Fibroblast of skin of back (primary cell): ENCODE results near the gene ZPBP2.
"Not testable (repeated sequence)": the region's sequence is repeated elsewhere in the genome, so short reads cannot be mapped to it uniquely, and the experiment has no call there.

Experiments used
- DNase-seq: peaks from one replicate; pipeline ENCODE4 v3.0.0-alpha.2; 2013

Gene ZPBP2

GRCh38 chr17:39855911-39856649 lies 11.9 kb upstream of the ZPBP2 start:
- not testable (repeated sequence) for DNase-seq

- DNase-seq, result no peak
Measured at GRCh38 chr17:39861235-39861634, 6.8 kb upstream of the ZPBP2 start.

- DNase-seq, result no peak
Measured at GRCh38 chr17:39863244-39863917, 4.6 kb upstream of the ZPBP2 start.

GRCh38 chr17:39863918-39864746 lies 3.9 kb upstream of the ZPBP2 start, which contains the start of gene IKZF3:
TSS of gene IKZF3 (minus strand) at chr17:39864312. CDS start at chr17:39864126, 186 bp downstream.
- peak; percentile 20 for DNase-seq

DNA sequence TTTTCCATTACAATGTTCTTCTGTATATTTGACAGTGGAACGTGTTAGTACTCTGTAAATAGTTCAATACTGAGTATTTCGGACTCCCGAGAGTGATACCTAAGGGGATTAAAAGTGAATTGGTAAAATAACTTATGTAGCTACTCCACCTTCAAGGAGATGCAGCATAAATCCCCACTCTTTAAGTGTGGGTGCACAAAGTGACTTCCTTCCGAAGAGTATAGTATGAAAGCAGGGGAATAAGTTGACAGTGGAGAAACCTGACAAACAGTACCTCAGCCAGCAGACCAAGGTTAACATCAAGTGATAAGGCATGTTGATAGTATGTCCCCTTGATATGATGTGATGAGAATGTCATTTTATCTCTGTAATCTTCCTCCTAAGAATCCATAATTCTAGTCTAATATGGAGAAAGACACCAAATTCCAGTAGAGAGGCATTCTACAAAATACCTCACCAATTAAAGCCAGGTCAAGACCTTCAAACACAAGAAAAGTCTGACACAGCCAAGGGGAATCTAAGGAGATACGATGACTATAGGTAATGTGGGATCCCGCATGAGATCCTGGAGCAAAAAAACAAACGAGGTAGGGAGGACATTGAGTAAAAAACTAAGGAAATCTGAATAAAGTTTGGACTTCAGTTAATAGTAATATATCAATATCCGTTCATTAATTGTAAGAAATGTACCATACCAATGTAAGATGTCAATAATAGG lies 1.8 kb upstream of the ZPBP2 start:
- DNase-seq, result no peak

DNA sequence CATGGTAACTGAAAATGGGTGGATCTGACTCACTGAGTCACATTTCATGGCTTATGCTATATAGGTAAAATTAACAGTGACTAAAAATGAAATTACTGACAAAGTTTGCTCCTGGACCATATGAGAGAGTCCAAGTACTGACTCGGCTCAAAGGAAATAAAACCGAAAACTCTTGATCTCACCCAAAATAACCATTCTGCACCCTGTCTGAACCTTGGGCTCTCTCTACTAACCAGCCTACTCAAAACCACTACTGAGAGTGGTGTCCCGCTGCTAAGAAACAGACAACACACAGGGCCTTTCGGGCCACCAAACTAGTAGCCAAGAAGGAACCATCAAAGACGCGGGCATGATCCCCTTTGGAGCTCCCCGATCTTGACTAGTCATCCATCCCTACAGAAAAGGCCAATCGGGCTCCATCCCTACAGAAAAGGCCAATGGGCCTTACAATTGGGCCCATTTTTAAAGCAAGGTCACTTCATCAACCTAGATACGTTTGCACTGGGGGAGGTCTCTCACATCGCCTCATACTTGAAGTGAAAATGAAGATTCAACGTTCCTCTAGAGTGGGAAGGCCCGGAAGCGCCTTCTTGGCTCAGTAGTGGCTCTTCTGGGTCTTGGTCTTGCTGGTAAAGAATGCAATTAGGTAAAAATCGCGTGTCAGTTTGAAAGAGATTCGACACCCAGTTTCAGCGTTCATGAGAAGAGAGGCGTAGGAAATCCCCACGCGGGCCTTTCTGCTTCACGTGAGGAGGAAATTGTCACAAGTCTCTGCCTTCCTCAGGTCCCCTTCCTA lies 720 bp upstream of the ZPBP2 start:
- DNase-seq, result no peak

GRCh38 chr17:39868554-39868942 lies 546 bp downstream of the ZPBP2 start:
- no peak for DNase-seq

DNA sequence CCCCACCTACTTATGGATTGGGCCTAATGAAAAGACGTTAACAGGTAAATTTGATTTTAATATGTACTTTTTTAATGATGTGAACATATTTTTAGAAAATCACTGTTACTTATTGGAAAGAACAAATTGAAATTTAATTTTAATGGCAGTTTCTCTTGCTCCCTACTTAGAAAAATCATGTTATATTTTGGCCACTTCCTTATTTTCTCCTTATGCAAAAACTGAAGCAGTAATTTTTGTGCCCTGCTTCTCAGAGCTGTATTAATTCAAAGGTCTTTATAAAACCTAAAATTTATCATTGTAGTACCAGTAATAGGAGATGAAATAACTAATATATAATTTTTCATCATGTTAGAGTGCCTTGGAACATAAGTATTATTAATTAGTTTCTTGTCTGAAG lies 2.8 kb downstream of the ZPBP2 start:
- DNase-seq, result no peak

DNA sequence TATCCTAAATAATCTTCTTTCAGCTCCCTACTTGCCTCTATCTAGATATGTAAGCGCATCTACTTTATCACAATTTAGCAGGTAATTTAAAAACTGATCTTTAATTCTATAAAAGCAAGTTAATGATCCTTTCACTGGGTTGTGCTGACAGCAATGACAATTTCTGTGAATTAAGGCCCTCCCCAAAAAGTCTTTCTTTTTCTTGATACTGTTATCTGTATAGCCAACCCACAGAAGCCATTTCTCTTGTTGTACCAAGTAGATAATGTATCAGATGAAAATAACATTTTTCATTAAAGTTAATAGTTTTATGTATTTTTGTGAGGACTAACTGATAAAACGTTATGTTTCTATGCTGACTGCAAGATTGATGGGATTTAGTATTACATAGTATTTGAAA lies 3.8 kb downstream of the ZPBP2 start:
- DNase-seq, result no peak

GRCh38 chr17:39872751-39873150 lies 4.7 kb downstream of the ZPBP2 start:
- peak; percentile 40 for DNase-seq

- not testable (repeated sequence) for DNase-seq
Measured at GRCh38 chr17:39886102-39886501, 18.1 kb downstream of the ZPBP2 start.

DNA sequence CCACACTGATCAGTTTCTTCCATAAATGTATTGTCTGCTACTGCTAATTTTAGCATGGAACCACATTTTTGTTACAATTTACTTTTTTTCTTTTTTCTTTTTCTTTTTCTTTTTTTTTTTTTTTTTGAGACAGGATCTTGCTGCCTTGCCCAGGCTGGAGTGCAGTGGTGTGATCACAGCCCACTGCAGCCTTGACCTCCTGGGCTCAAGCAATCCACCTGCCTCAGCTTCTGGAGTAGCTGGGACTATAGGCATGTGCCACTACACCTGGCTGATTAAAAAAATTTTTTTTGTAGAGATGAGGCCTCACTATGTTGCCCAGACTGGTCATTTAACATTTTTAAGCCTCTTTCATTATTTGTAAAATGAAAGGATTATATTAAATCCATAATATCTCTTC lies 19.1 kb downstream of the ZPBP2 start:
- DNase-seq, result no peak

GRCh38 chr17:39889200-39889599 lies 21.2 kb downstream of the ZPBP2 start:
- DNase-seq, result no peak

GRCh38 chr17:39894681-39895376 lies 26.8 kb downstream of the ZPBP2 start:
- no peak for DNase-seq

DNA sequence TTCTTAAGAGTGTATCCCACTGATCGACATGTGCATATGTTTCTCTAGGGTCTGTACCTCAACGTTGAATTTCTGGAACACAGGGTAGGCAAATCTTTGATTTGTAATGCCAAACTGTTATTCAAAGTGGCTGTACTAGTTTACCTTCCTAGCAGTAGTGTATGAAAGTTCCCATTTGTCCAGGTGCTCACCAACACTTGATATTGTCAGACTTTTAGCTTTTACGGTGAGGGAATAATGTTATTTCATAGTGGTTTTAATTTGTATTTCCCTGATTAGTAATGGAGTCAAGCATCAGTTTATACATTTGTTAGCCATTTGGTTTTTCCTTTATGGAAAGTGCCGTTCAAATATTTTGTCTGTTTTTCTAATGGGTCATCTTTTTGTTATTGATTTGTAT lies 30.1 kb downstream of the ZPBP2 start:
- DNase-seq, result no peak

GRCh38 chr17:39899215-39899614 lies 31.2 kb downstream of the ZPBP2 start:
- no peak for DNase-seq

GRCh38 chr17:39902027-39902426 lies 34.0 kb downstream of the ZPBP2 start:
- DNase-seq, result not testable (repeated sequence)

- DNase-seq, result peak; percentile 56
Measured at GRCh38 chr17:39903158-39903884, 35.3 kb downstream of the ZPBP2 start.

DNA sequence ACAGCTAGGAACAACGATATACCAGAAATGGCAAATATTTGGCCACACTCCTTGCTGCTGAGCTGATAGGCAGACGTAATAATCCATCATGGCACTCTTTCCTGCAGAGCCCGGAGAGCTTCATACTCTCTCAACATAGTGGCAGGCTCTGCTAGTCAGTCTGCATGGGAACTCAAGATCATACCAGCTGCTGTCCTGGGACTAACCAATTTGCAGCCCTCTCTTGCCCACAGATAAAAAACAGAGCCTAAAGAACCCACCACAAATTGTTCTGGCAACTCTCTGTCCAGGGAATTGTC lies 36.9 kb downstream of the ZPBP2 start:
- DNase-seq, result no peak

GRCh38 chr17:39908789-39909352 lies 40.9 kb downstream of the ZPBP2 start:
- DNase-seq, result no peak
